ENCODE results near the gene PLEKHH3.

The PLEKHH3 gene

GRCh38 chr17:42677921-42678781 is 1.4 kb upstream of the PLEKHH3 start:
- H3K4me3 ChIP-seq (ENCODE audit: control insufficient read depth, low read depth, low read length) = peak overlapping the region; percentile 64
- no peak for DNase-seq (ENCODE audit: low read depth)
- TF ChIP-seq CTCF (IDR thresholded peaks at IDR 0.05; ENCODE audit: control insufficient read depth, insufficient read depth, low read depth, low read length, missing control alignments) = no peak

GRCh38 chr17:42677012-42677857 is 441 bp upstream of the PLEKHH3 start:
- TF ChIP-seq CTCF (IDR thresholded peaks at IDR 0.05; ENCODE audit: control insufficient read depth, insufficient read depth, low read depth, low read length, missing control alignments) = no peak
- H3K4me3 ChIP-seq (ENCODE audit: control insufficient read depth, low read depth, low read length) = peak overlapping the region; percentile 93
- peak; percentile 97 for DNase-seq (ENCODE audit: low read depth)

- no peak for TF ChIP-seq CTCF (IDR thresholded peaks at IDR 0.05; ENCODE audit: control insufficient read depth, insufficient read depth, low read depth, low read length, missing control alignments)
- no peak for DNase-seq (ENCODE audit: low read depth)
- peak overlapping the region; percentile 93 for H3K4me3 ChIP-seq (ENCODE audit: control insufficient read depth, low read depth, low read length)
These were observed 800 bp downstream of the PLEKHH3 start for GRCh38 chr17:42675965-42676423.

GRCh38 chr17:42675348-42675964 is 1.3 kb downstream of the PLEKHH3 start:
- no peak for DNase-seq (ENCODE audit: low read depth)
- H3K4me3 ChIP-seq (ENCODE audit: control insufficient read depth, low read depth, low read length) = peak overlapping the region; percentile 93
- TF ChIP-seq CTCF (IDR thresholded peaks at IDR 0.05; ENCODE audit: control insufficient read depth, insufficient read depth, low read depth, low read length, missing control alignments) = no peak

- DNase-seq (ENCODE audit: low read depth) = no peak
- H3K4me3 ChIP-seq (ENCODE audit: control insufficient read depth, low read depth, low read length) = peak overlapping the region; percentile 93
- no peak for TF ChIP-seq CTCF (IDR thresholded peaks at IDR 0.05; ENCODE audit: control insufficient read depth, insufficient read depth, low read depth, low read length, missing control alignments)
These were observed 1.9 kb downstream of the PLEKHH3 start for GRCh38 chr17:42674755-42675347.
